ENCODE measurements around the gene MACROD2. TPM values are rescaled to one million over a fixed set of nuclear protein-coding genes. Genes with fewer than 3 reads are reported as not detected.

Gene MACROD2
- total and polyA plus RNA-seq, 2 experiments from 2014 or later = 2.8 to 4.3 TPM

DNA sequence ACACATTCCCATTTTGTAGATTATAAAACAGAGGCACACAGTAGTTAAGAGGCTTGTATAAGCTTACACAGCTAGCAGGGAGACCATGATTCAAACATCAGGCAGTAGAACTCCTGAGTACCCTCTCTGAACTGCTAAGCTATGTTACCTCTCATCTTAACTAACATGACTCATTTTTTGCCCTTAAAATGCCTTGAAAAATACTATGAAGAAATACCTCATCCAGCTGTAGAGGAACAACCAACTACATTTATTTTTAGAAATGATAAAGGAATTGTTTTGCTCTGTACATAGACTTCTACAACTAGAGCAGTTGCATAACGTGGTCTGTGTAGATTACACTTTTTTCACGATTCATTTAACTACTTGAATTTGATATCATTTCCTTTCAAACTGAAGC lies 240.0 kb downstream of the MACROD2 start (continued):
- TF ChIP-seq ZNF462 (CRISPR knock-in tag; IDR thresholded peaks at IDR 0.05) = no peak
- TF ChIP-seq ETS1 (IDR thresholded peaks at IDR 0.05) = no peak
- no peak for TF ChIP-seq JUNB (IDR thresholded peaks at IDR 0.05; ENCODE audit: unreplicated experiment)
- no peak for TF ChIP-seq ZNF114 (CRISPR knock-in tag; IDR thresholded peaks at IDR 0.05)
- no peak for TF ChIP-seq ZNF331 (CRISPR knock-in tag; IDR thresholded peaks at IDR 0.05; ENCODE audit: low read depth)
- no peak for TF ChIP-seq EZH2 (IDR thresholded peaks at IDR 0.05; ENCODE audit: low read depth, unreplicated experiment)

GRCh38 chr20:14245368-14245970 lies 250.2 kb downstream of the MACROD2 start:
- no peaks in the 10 kb centered on the region for H3K79me2 ChIP-seq (replicated peaks; ENCODE audit: insufficient read depth)
- H4K20me1 ChIP-seq (replicated peaks; ENCODE audit: insufficient read depth) = no peaks in the 10 kb centered on the region
- no peaks in the 10 kb centered on the region for H3K36me3 Mint-ChIP-seq (ENCODE audit: low read depth)
- DNase-seq (ENCODE audit: low spot score) (no peak), ATAC-seq (no peak)
- H3K27ac Mint-ChIP-seq = no peak overlapping the region
- no peaks in the 10 kb centered on the region for H3K4me1 ChIP-seq (ENCODE audit: insufficient read depth)
- no peak overlapping the region for H3K4me3 ChIP-seq
- H3K4me2 ChIP-seq = no peak overlapping the region
- H3K9me3 Mint-ChIP-seq = no peaks in the 10 kb centered on the region
- H3K27me3 ChIP-seq (ENCODE audit: insufficient read depth) = no peaks in the 10 kb centered on the region
- H3K36me3 ChIP-seq (ENCODE audit: insufficient read depth) = no peaks in the 10 kb centered on the region
- H2AFZ ChIP-seq = no peak overlapping the region
- no peaks in the 10 kb centered on the region for H3F3A ChIP-seq (replicated peaks; ENCODE audit: low read depth)
- TF ChIP-seq NANOG (IDR thresholded peaks at IDR 0.05; ENCODE audit: borderline replicate concordance) (no peak), CREB1 (CRISPR knock-in tag; IDR thresholded peaks at IDR 0.05; ENCODE audit: low read depth) (no peak), JUNB (IDR thresholded peaks at IDR 0.05; ENCODE audit: unreplicated experiment) (no peak), EZH2 (IDR thresholded peaks at IDR 0.05; ENCODE audit: low read depth, unreplicated experiment) (no peak), EZH2phosphoT487 (IDR thresholded peaks at IDR 0.05; ENCODE audit: unreplicated experiment) (no peak)
- TF ChIP-seq, protein P1, sequence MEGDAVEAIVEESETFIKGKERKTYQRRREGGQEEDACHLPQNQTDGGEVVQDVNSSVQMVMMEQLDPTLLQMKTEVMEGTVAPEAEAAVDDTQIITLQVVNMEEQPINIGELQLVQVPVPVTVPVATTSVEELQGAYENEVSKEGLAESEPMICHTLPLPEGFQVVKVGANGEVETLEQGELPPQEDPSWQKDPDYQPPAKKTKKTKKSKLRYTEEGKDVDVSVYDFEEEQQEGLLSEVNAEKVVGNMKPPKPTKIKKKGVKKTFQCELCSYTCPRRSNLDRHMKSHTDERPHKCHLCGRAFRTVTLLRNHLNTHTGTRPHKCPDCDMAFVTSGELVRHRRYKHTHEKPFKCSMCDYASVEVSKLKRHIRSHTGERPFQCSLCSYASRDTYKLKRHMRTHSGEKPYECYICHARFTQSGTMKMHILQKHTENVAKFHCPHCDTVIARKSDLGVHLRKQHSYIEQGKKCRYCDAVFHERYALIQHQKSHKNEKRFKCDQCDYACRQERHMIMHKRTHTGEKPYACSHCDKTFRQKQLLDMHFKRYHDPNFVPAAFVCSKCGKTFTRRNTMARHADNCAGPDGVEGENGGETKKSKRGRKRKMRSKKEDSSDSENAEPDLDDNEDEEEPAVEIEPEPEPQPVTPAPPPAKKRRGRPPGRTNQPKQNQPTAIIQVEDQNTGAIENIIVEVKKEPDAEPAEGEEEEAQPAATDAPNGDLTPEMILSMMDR (conservative IDR thresholded peaks at IDR 0.05; ENCODE audit: low read depth in 2 of 2) = no peak
- no peak overlapping the region for H3K4me3 Mint-ChIP-seq
- no peaks in the 10 kb centered on the region for H3K9me2 ChIP-seq (ENCODE audit: insufficient read depth)
- no peaks in the 10 kb centered on the region for H3K27me3 Mint-ChIP-seq (ENCODE audit: insufficient read depth, low read depth, poor library complexity)
- peaks cover 4% of the 10 kb centered on the region; the same call in 2 of the 3 replicates for H3K4me1 Mint-ChIP-seq
- H3K27ac ChIP-seq (ENCODE audit: low read depth) = no peak overlapping the region

All from GM23338 (cell line).